SW480 (cell line): ENCODE results near the gene ATP9B.
A peak's percentile ranks its signal among the peaks of the same experiment; 100 is the strongest.

Source experiments
- DNase-seq: peaks from one replicate; pipeline ENCODE4 v3.0.0-alpha.2; 2016; ENCODE audit warnings: low spot score

The ATP9B gene

GRCh38 chr18:79068937-79069716 lies at the start of gene ATP9B:
ATP9B (plus strand) TSS chr18:79069394; CDS start chr18:79069411, 17 bp downstream.
- peak; percentile 78 for DNase-seq

GRCh38 chr18:79019881-79020280 lies 49.3 kb upstream of the ATP9B start:
- DNase-seq = no peak

- DNase-seq = no peak
These were observed 46.6 kb upstream of the ATP9B start for GRCh38 chr18:79022603-79023002.

- DNase-seq = no peak
These were observed 42.7 kb upstream of the ATP9B start for GRCh38 chr18:79026491-79026890.

- DNase-seq = peak; percentile 37
These were observed 38.5 kb upstream of the ATP9B start for GRCh38 chr18:79030680-79031079.

GRCh38 chr18:79042276-79042675 lies 26.9 kb upstream of the ATP9B start:
- DNase-seq = no peak

GRCh38 chr18:79043288-79043687 lies 25.9 kb upstream of the ATP9B start:
- no peak for DNase-seq

- no peak for DNase-seq
These were observed 22.7 kb upstream of the ATP9B start for GRCh38 chr18:79046522-79046921.

GRCh38 chr18:79047556-79048244 lies 21.5 kb upstream of the ATP9B start:
- DNase-seq = no peak

GRCh38 chr18:79048245-79048632 lies 21.0 kb upstream of the ATP9B start:
- DNase-seq = no peak

GRCh38 chr18:79049506-79049905 lies 19.7 kb upstream of the ATP9B start:
- no peak for DNase-seq

GRCh38 chr18:79050005-79050404 lies 19.2 kb upstream of the ATP9B start:
- no peak for DNase-seq

GRCh38 chr18:79056827-79057367 lies 12.3 kb upstream of the ATP9B start:
- DNase-seq = no peak

GRCh38 chr18:79058007-79058406 lies 11.2 kb upstream of the ATP9B start:
- DNase-seq = no peak

GRCh38 chr18:79062806-79063205 lies 6.4 kb upstream of the ATP9B start:
- DNase-seq = no peak

- DNase-seq = no peak
These were observed 5.0 kb upstream of the ATP9B start for GRCh38 chr18:79064228-79064627.

GRCh38 chr18:79065802-79066201 lies 3.4 kb upstream of the ATP9B start:
- no peak for DNase-seq

- no peak for DNase-seq
These were observed 1.6 kb upstream of the ATP9B start for GRCh38 chr18:79067611-79068010.

- no peak for DNase-seq
These were observed 755 bp upstream of the ATP9B start for GRCh38 chr18:79068341-79068936.

GRCh38 chr18:79069717-79070151 lies 540 bp downstream of the ATP9B start:
- no peak for DNase-seq

GRCh38 chr18:79070486-79070885 lies 1.3 kb downstream of the ATP9B start:
- DNase-seq = no peak

- DNase-seq = no peak
These were observed 1.8 kb downstream of the ATP9B start for GRCh38 chr18:79071037-79071436.
